Activated CD8-positive, alpha-beta memory T cell treated with anti-CD3 and anti-CD28 coated beads, Interleukin-2, amount 50 U/mL, for 48 hours (primary cell): ENCODE measurements around the gene ABCB11.
"Not testable (repeated sequence)": the region's sequence is repeated elsewhere in the genome, so short reads cannot be mapped to it uniquely, and the experiment has no call there.

Experiments
- DNase-seq: peaks from one replicate; pipeline ENCODE4 v3.0.0-alpha.2; 2020

The ABCB11 gene

GRCh38 chr2:168874368-168875054, 156.6 kb downstream of the ABCB11 start:
- no peak for DNase-seq

GRCh38 chr2:168870824-168871223, 160.3 kb downstream of the ABCB11 start:
- DNase-seq = not testable (repeated sequence)
